Esophagus squamous epithelium (tissue), 5 donors: ENCODE results near the gene MAD1L1. TPM values are rescaled to one million over a fixed set of nuclear protein-coding genes. Genes with fewer than 3 reads are reported as not detected.
A peak's percentile ranks its signal among the peaks of the same experiment; 100 is the strongest.

ENCODE experiments used
- DNase-seq: peaks from one replicate; lab custom pipeline; 2025; lab: John Stamatoyannopoulos, UW
- H3K27ac ChIP-seq, 4 donors: fragments of 200-600 bp; sonication (generic); one replicate each; pipeline ENCODE4 v1.5.1; 2016 to 2019; ENCODE audit warnings: mild to moderate bottlenecking in 1 of 4
- H3K27me3 ChIP-seq, 4 donors: fragments of 200-600 bp; sonication (generic); 1 replicate in 3 of 4; 2 replicates in 1 of 4; pipeline versions ENCODE4 v1.5.1 to v1.6.0; 2017 to 2021; ENCODE audit warnings: antibody characterized with exemption in 1 of 4
- H3K36me3 ChIP-seq, 3 donors: fragments of 200-600 bp; sonication (generic); one replicate each; pipeline ENCODE4 v1.5.1; 2016 to 2019
- H3K4me1 ChIP-seq, 3 donors: fragments of 200-600 bp; sonication (generic); one replicate each; pipeline ENCODE4 v1.5.1; 2017 to 2019
- H3K4me3 ChIP-seq, 4 donors: fragments of 200-600 bp; sonication (generic); 1 replicate in 3 of 4; 2 replicates in 1 of 4; pipeline ENCODE4 v1.5.1; 2016 to 2019; ENCODE audit warnings: mild to moderate bottlenecking in 2 of 4, moderate library complexity in 1 of 4
- H3K9me3 ChIP-seq, 3 donors: fragments of 200-600 bp; sonication (generic); one replicate each; pipeline ENCODE4 v1.5.1; 2016 to 2019
- CTCF ChIP-seq, 6 experiments: fragments of 450-650 bp in 4 of 6; fragments of 200-600 bp in 2 of 6; sonication (generic) in 2 of 6; IDR thresholded peaks; one replicate each; pipeline ENCODE4 v1.5.1; 2016 to 2019; ENCODE audit warnings: antibody characterized with exemption in 6 of 6, mild to moderate bottlenecking in 4 of 6, moderate library complexity in 4 of 6
- POLR2A ChIP-seq, 4 donors: fragments of 450-650 bp; IDR thresholded peaks; one replicate each; pipeline ENCODE4 v1.6.1; 2017; ENCODE audit warnings: antibody characterized with exemption in 4 of 4, mild to moderate bottlenecking in 4 of 4, moderate library complexity in 3 of 4
- WGBS, 2 donors: methylation state at CpG; one replicate each; pipeline ENCODE4 v1.1.5; 2018; 5-methylcytosine and 5-hydroxymethylcytosine counted together
- intact Hi-C: fragments of 100-400 bp; cut with DNase I; formaldehyde crosslinking; loops from one replicate; pipeline ENCODE4 v1.15.0; 2022
- total RNA-seq, 4 donors: library from RNA; depleted of rRNA; stranded (reverse); fragments of >200 nt; gene quantifications; one replicate each; pipeline ENCODE4 v1.1.0, GENCODE V29; 2016
- donor health status: DM: yes; HTN: yes; CAD: no.

MAD1L1 gene
- total RNA-seq, 4 donors from 2014 or later: 16.6 to 40.4 (median 30.2) TPM

GRCh38 chr7:2251841-2252771, 19.4 kb upstream of the MAD1L1 start:
- TF ChIP-seq CTCF (IDR thresholded peaks at IDR 0.05) (no peak), POLR2A (IDR thresholded peaks at IDR 0.05) (no peak)
- no peak for DNase-seq
- H3K36me3 ChIP-seq: peaks cover 0 to 57% (median 5%) of the 10 kb centered on the region in 3 donors
- no peaks in the 10 kb centered on the region for H3K9me3 ChIP-seq
- H3K27ac ChIP-seq: no peak overlapping the region
- H3K27me3 ChIP-seq: no peaks in the 10 kb centered on the region
- 39 to 70% methylated on average over 3 to 7 of the region's 24 CpGs for WGBS, 2 donors
- H3K4me1 ChIP-seq: peaks cover 0 to 18% (median 7%) of the 10 kb centered on the region in 3 donors
- intact Hi-C loops: no loop called here
- no peak overlapping the region for H3K4me3 ChIP-seq

- peaks cover 0 to 18% (median 7%) of the 10 kb centered on the region in 3 donors for H3K4me1 ChIP-seq
- 62 to 66% methylated on average over 3 to 6 of the region's 10 CpGs for WGBS, 2 donors
- no peak overlapping the region for H3K27ac ChIP-seq
- peaks cover 0 to 50% (median under 1%) of the 10 kb centered on the region in 3 donors for H3K36me3 ChIP-seq
- DNase-seq: no peak
- H3K4me3 ChIP-seq: no peak overlapping the region
- H3K27me3 ChIP-seq: no peaks in the 10 kb centered on the region
- intact Hi-C loops: no loop called here
- TF ChIP-seq POLR2A (IDR thresholded peaks at IDR 0.05): no peak
- no peaks in the 10 kb centered on the region for H3K9me3 ChIP-seq
Measured at GRCh38 chr7:2251381-2251780, 18.6 kb upstream of the MAD1L1 start.

- DNase-seq: no peak
- H3K4me3 ChIP-seq: no peak overlapping the region
- TF ChIP-seq CTCF (IDR thresholded peaks at IDR 0.05): no peak
- TF ChIP-seq POLR2A (IDR thresholded peaks at IDR 0.05): no peak
- intact Hi-C loops: loop anchor here (10.0 kb wide), 1 partner anchor 105 kb away; the partner anchor contains the start of gene EIF3B
- peaks cover 0 to 34% (median 0%) of the 10 kb centered on the region in 3 donors for H3K36me3 ChIP-seq
- peak overlapping the region in 3 of 4 donors; percentile 34 to 69 (median 57) for H3K27ac ChIP-seq
- H3K27me3 ChIP-seq: no peaks in the 10 kb centered on the region
- WGBS, 2 donors: 73% methylated on average over 8 of the region's 27 CpGs; no CpG with 5 or more reads in 1 of the 2 donors
- H3K9me3 ChIP-seq: no peaks in the 10 kb centered on the region
- peaks cover 0 to 18% (median 7%) of the 10 kb centered on the region in 3 donors for H3K4me1 ChIP-seq
Measured at GRCh38 chr7:2249744-2250323, 17.1 kb upstream of the MAD1L1 start.

GRCh38 chr7:2248984-2249694, 16.4 kb upstream of the MAD1L1 start:
- Histone ChIP-seq H3K4me3 (no peak overlapping the region), H3K36me3 (peaks cover 0 to 27% (median 0%) of the 10 kb centered on the region in 3 donors), H3K4me1 (peaks cover 0 to 18% (median 7%) of the 10 kb centered on the region in 3 donors), H3K27ac (peak overlapping the region in 3 of 4 donors; percentile 34 to 69 (median 57)), H3K9me3 (no peaks in the 10 kb centered on the region), H3K27me3 (no peaks in the 10 kb centered on the region)
- no peak for TF ChIP-seq POLR2A (IDR thresholded peaks at IDR 0.05)
- TF ChIP-seq CTCF (IDR thresholded peaks at IDR 0.05): peak in 1 of 6 experiments; percentile 8
- intact Hi-C loops: loop anchor here (10.0 kb wide), 1 partner anchor 106 kb away; the partner anchor contains the start of gene EIF3B
- WGBS, 2 donors: 22 to 52% methylated on average over 7 to 18 of the region's 24 CpGs
- DNase-seq: no peak
